ENCODE data around the gene PXDN.

GRCh38 chr2:1658394-1659151, 85.7 kb downstream of the PXDN start:
- TF ChIP-seq EZH2 (IDR thresholded peaks at IDR 0.05): no peak
- no peak for TF ChIP-seq POLR2AphosphoS5 (IDR thresholded peaks at IDR 0.05; ENCODE audit: borderline replicate concordance, low read depth, low read length)
- TF ChIP-seq FOXP2 (optimal IDR thresholded peaks at IDR 0.05; ENCODE audit: control extremely low read depth, extremely low read length, insufficient read depth): no peak
